Activated B cell treated with CpG ODN at 0.5 μM for 24 hours (primary cell): Measurements from ENCODE around the gene DDX23. TPM values are rescaled to one million over a fixed set of nuclear protein-coding genes. Genes with fewer than 3 reads are reported as not detected.

Experiments used
- ATAC-seq: fragments of 200-7000 bp; cut with Tn5 transposase; one replicate; pipeline ENCODE4 v1.10.0; 2021; ENCODE audit warnings: low read depth, mild to moderate bottlenecking, moderate library complexity
- CTCF ChIA-PET: fragments of 350-600 bp; sonication (Branson Sonifier 250); formaldehyde crosslinking; loops from one replicate; lab custom pipeline; 2021; ENCODE audit warnings: antibody characterized with exemption; lab: Charles Lee
- POLR2A ChIA-PET: fragments of 350-600 bp; sonication (Branson Sonifier 250); formaldehyde crosslinking; loops from one replicate; lab custom pipeline; 2021; ENCODE audit warnings: antibody characterized with exemption; lab: Charles Lee
- DNase-seq: peaks from one replicate; pipeline ENCODE4 v3.0.0; 2022
- H3K27ac Mint-ChIP-seq: one replicate; pipeline ENCODE4 v1.8.0; 2020; ENCODE audit warnings: mixed read lengths
- H3K27me3 Mint-ChIP-seq: one replicate; pipeline ENCODE4 v1.8.0; 2021; ENCODE audit warnings: mixed read lengths
- H3K36me3 Mint-ChIP-seq: one replicate; pipeline ENCODE4 v1.8.0; 2021; ENCODE audit warnings: low read depth, mixed read lengths
- H3K4me1 Mint-ChIP-seq: one replicate; pipeline ENCODE4 v1.8.0; 2021; ENCODE audit warnings: mixed read lengths
- H3K4me3 Mint-ChIP-seq: one replicate; pipeline ENCODE4 v1.8.0; 2020; ENCODE audit warnings: mild to moderate bottlenecking, mixed read lengths
- H3K9me3 Mint-ChIP-seq: one replicate; pipeline ENCODE4 v1.8.0; 2020; ENCODE audit warnings: mixed read lengths
- intact Hi-C: fragments of 100-400 bp; cut with micrococcal nuclease; formaldehyde crosslinking; loops from one replicate; pipeline ENCODE4 v1.15.1; 2024
- total RNA-seq: library from RNA; stranded (reverse); gene quantifications from 2 replicates; pipeline ENCODE4 v1.2.3, GENCODE V29; 2022
- TF ChIP-seq, protein P1 (sequence below): fragments of 200-600 bp; IDR thresholded peaks from one replicate; pipeline ENCODE4 v1.8.0; 2022; ENCODE audit warnings: antibody characterized with exemption, mild to moderate bottlenecking

DDX23 gene
- total RNA-seq, 1 donor from 2014 or later = 116 TPM

GRCh38 chr12:48831257-48831656 lies 20.7 kb downstream of the DDX23 start:
- Mint-ChIP-seq H3K4me3 (no peak overlapping the region), H3K36me3 (peaks cover 72% of the 10 kb centered on the region), H3K9me3 (no peaks in the 10 kb centered on the region), H3K4me1 (no peaks in the 10 kb centered on the region), H3K27me3 (no peaks in the 10 kb centered on the region), H3K27ac (no peak overlapping the region)
- intact Hi-C loops = no loop called here
- POLR2A ChIA-PET = no interaction called here
- TF ChIP-seq, protein P1, sequence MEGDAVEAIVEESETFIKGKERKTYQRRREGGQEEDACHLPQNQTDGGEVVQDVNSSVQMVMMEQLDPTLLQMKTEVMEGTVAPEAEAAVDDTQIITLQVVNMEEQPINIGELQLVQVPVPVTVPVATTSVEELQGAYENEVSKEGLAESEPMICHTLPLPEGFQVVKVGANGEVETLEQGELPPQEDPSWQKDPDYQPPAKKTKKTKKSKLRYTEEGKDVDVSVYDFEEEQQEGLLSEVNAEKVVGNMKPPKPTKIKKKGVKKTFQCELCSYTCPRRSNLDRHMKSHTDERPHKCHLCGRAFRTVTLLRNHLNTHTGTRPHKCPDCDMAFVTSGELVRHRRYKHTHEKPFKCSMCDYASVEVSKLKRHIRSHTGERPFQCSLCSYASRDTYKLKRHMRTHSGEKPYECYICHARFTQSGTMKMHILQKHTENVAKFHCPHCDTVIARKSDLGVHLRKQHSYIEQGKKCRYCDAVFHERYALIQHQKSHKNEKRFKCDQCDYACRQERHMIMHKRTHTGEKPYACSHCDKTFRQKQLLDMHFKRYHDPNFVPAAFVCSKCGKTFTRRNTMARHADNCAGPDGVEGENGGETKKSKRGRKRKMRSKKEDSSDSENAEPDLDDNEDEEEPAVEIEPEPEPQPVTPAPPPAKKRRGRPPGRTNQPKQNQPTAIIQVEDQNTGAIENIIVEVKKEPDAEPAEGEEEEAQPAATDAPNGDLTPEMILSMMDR = no peak
- DNase-seq (no peak), ATAC-seq (no peak)
- CTCF ChIA-PET = no interaction called here

- intact Hi-C loops = no loop called here
- DNase-seq = no peak
- Mint-ChIP-seq H3K36me3 (peaks cover 58% of the 10 kb centered on the region), H3K27ac (no peak overlapping the region), H3K4me3 (no peak overlapping the region), H3K9me3 (no peaks in the 10 kb centered on the region), H3K4me1 (no peaks in the 10 kb centered on the region), H3K27me3 (no peaks in the 10 kb centered on the region)
- CTCF ChIA-PET = no interaction called here
- TF ChIP-seq, protein P1 = no peak
- POLR2A ChIA-PET = interaction anchor here (0.6 kb wide), 1 partner anchor 406 kb away, joined by 3 read pairs; no protein-coding TSS in a partner anchor
- no peak for ATAC-seq
These were observed 23.0 kb downstream of the DDX23 start for GRCh38 chr12:48828841-48829575.

DNA sequence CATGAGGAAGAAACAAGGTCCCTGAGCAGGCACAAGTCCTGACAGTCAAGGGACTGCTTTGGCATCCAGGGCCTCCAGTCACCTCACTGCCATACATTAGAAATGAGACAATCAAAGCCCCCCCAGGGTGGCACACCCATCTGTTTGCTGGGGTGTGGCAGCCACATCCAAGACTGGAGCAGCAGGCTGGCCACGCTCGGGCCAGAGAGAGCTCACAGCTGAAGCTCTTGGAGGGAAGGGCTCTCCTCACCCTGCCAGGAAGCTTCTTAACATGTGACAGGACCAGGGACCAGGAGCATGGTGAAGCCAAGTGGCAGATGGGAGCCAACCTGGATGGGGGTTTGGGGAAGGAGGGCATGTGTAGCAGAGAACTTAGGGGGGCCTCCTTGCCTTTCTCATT lies 23.7 kb downstream of the DDX23 start:
- no peak overlapping the region for H3K4me3 Mint-ChIP-seq
- ATAC-seq (no peak), DNase-seq (no peak)
- TF ChIP-seq, protein P1 = no peak
- ChIA-PET CTCF (no interaction called here), POLR2A (no interaction called here)
- no peak overlapping the region for H3K27ac Mint-ChIP-seq
- no peaks in the 10 kb centered on the region for H3K27me3 Mint-ChIP-seq
- no peaks in the 10 kb centered on the region for H3K9me3 Mint-ChIP-seq
- intact Hi-C loops = no loop called here
- no peaks in the 10 kb centered on the region for H3K4me1 Mint-ChIP-seq
- peaks cover 51% of the 10 kb centered on the region for H3K36me3 Mint-ChIP-seq

DNA sequence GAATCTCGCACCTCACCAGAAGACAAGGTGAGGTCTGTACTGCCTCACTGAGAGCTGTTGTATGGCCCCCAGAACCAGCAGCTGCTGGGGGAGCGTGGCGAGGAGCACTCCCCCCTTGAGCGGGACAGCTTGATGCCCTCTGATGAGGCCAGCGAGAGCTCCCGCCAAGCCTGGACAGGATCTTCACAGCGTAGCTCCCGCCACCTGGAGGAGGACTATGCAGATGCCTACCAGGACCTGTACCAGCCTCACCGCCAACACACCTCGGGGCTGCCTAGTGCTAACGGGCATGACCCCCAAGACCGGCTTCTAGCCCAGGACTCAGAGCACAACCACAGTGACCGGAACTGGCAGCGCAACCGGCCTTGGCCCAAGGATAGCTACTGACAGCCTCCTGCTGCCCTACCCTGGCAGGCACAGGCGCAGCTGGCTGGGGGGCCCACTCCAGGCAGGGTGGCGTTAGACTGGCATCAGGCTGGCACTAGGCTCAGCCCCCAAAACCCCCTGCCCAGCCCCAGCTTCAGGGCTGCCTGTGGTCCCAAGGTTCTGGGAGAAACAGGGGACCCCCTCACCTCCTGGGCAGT lies 24.4 kb downstream of the DDX23 start:
- no peaks in the 10 kb centered on the region for H3K9me3 Mint-ChIP-seq
- POLR2A ChIA-PET = no interaction called here

GRCh38 chr12:48827026-48827425 lies 24.9 kb downstream of the DDX23 start:
- intact Hi-C loops = no loop called here
- DNase-seq = no peak
- Mint-ChIP-seq H3K27me3 (no peaks in the 10 kb centered on the region), H3K4me1 (no peaks in the 10 kb centered on the region), H3K4me3 (no peak overlapping the region), H3K27ac (no peak overlapping the region), H3K9me3 (no peaks in the 10 kb centered on the region), H3K36me3 (peaks cover 39% of the 10 kb centered on the region)
- POLR2A ChIA-PET = interaction anchor here (0.6 kb wide), 1 partner anchor 35 kb away, joined by 3 read pairs; no protein-coding TSS in a partner anchor
- CTCF ChIA-PET = interaction anchor here (1.2 kb wide), 1 partner anchor 26 kb away, joined by 3 read pairs; no protein-coding TSS in a partner anchor
- TF ChIP-seq, protein P1 = no peak
- no peak for ATAC-seq

More for the DNA sequence above, 24.4 kb downstream of the DDX23 start:
- Mint-ChIP-seq H3K36me3 (peaks cover 45% of the 10 kb centered on the region), H3K27ac (no peak overlapping the region), H3K4me3 (no peak overlapping the region), H3K27me3 (no peaks in the 10 kb centered on the region), H3K4me1 (no peaks in the 10 kb centered on the region)
- CTCF ChIA-PET = interaction anchor here (1.2 kb wide), 1 partner anchor 26 kb away, joined by 3 read pairs; no protein-coding TSS in a partner anchor
- intact Hi-C loops = no loop called here
- no peak for ATAC-seq
- DNase-seq = no peak
- TF ChIP-seq, protein P1 = no peak
